ENCODE measurements around the gene PELI3.
A peak's percentile ranks its signal among the peaks of the same experiment; 100 is the strongest.

The PELI3 gene

DNA sequence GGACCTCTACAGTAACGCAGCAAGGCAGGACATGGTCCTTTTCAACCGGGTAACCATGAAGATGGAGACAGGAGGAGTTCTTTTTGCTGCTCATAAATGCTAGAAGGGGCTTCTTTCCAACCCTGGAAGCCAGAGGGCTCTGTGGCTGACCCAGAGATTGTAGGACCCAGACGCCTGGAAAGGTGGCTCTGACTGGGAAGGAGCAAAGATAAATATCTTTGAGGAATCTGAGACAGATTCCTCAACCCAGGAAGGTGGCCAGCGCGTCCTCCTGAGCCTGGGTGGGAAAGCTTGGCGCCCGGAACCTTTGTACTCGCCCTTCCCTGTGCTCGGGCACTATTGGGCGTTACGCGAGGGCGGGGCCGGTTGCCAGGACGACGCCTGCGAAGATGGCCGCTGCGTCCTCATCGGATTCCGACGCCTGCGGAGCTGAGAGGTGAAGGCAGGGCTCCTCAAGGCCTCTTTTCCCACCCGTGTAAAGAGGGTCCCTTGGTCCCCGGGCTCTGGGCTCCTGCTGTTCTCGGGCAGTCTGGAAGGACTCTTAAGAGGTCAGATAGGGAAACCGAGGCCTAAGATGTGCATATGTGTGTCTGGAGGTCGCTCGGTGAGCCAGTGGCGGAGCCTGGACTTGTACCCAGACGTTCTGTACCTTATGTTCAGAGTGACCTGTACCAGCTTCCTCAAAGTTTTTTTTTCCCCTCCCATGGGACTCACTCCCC is 43.7 kb downstream of the PELI3 start, which contains the start of gene BBS1:
Gene BBS1 (plus strand): TSS at position 365 of the 719 bp plus-strand sequence. CDS start 25 bp downstream, at position 390.
- peak; percentile 88 for DNase-seq

DNA sequence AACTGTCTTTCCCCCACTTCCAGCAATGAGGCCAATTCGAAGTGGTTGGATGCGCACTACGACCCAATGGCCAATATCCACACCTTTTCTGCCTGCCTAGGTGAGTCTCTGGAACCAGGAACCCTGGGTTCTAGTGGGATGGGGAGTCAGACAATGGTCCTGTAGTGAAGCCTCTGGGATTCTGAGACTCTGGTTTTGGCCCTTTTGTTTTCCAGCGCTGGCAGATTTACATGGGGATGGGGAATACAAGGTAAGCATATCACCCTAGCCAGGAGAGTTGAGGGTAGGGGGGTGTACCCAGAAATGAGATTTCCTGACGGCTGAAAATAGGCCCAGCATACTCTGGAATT is 44.3 kb downstream of the PELI3 start:
- no peak for DNase-seq

DNA sequence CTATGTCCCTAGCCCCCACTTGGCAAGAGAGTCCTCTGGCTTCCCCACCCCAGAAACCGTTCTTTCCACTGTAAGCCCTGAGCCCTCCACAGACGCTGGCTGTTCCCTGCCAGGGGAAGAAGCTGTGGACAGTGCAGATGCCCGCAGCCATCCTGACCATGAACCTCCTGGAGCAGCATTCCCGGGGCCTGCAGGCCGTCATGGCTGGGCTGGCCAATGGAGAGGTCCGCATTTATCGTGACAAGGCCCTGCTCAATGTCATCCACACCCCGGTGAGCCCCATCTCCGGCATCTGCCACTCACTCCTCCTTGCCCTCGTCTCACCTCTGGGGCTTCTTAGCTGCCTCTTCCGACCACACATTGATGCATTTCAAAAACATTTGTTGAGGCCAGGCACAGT is 56.9 kb downstream of the PELI3 start:
- no peak for DNase-seq

- no peak for DNase-seq
Observed at GRCh38 chr11:66524304-66525040, 57.8 kb downstream of the PELI3 start.
